Measurements from ENCODE around the gene C1GALT1.

The C1GALT1 gene

GRCh38 chr7:7265081-7266075, 83.0 kb downstream of the C1GALT1 start:
- no peak for DNase-seq (ENCODE audit: low read depth in 2 of 2, low spot score in 1 of 2)

- DNase-seq (ENCODE audit: low read depth in 2 of 2, low spot score in 1 of 2): no peak
These were observed 84.0 kb downstream of the C1GALT1 start for GRCh38 chr7:7266257-7266881.

DNA sequence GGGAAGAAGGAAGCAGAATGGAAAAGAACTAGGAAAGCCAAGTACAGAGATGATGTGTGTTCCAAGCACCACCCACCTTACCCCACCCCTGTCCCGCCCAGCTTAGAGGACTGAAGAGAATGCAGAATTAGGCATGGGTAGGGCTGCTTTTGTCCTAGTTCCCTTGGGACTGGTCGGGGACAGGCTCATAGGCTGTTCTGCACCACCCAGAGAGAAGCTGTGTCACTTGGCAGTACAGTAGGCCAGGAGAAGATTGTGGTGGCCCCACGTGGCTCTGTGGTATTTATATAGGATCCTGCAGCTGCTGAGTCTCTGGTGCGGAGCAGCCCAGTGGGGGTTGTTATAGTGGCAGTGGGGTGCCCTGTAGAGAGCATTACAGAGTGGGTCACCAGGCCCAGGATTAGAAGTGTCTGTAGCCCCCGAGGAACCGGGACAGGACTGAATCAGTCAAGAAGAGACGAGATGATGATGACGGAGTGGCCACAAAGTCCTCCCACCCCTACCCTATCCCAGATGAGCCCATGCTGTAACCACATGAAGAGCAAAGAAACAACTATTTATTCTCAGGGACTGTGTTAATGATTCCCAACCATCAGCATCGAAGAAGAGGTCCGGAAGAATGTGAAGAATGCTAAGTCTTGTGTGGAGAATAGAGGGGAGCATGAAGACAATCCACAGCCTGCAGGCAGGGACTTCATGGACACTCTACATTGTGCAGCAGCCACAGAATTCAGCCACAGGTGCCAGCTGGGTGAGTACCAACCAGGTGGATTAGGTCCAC, 88.9 kb downstream of the C1GALT1 start:
- no peak for DNase-seq (ENCODE audit: low read depth in 2 of 2, low spot score in 1 of 2)

DNA sequence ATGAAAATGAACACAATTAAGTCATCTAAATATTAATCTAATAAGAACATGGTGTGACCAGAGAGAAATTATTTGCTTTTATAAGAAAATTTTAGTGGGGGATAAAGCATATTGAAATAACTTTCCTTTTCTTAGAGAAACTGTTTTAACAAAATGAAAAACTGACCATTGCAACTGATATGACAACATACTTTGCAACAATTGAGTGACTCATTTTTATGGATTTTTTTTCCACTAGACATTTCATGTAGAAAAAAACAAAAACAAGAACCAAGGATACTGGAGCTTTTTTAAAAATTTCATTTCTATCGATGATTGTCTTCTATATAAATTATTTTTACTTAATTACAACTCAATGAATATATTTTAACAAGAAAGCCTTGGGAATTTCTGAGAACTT, 90.0 kb downstream of the C1GALT1 start:
- DNase-seq (ENCODE audit: low read depth in 2 of 2, low spot score in 1 of 2): no peak

DNA sequence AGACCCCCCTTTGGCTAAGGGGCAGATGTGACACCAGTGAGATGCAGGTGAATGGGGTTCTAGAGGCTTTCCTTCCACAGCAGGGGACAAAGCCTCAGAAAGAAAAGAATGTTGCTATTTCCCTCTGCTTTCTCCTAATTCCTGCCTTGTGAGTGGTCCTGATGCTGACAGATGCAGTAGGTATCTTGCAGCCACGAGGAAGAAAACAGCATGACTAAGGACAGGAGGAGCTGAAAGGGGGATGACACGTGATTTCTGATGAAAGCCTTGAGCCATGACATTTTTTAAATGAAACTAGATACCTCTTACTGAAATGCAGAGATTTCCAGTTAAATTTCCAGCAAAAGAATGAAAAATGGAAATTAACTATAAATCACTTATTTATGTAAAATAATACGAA, 92.4 kb downstream of the C1GALT1 start:
- DNase-seq (ENCODE audit: low read depth in 2 of 2, low spot score in 1 of 2): no peak

- DNase-seq (ENCODE audit: low read depth in 2 of 2, low spot score in 1 of 2): no peak
These were observed 93.8 kb downstream of the C1GALT1 start for GRCh38 chr7:7276161-7276560.

GRCh38 chr7:7290429-7291122, 108.2 kb downstream of the C1GALT1 start:
- no peak for DNase-seq (ENCODE audit: low read depth in 2 of 2, low spot score in 1 of 2)

- DNase-seq (ENCODE audit: low read depth in 2 of 2, low spot score in 1 of 2): no peak
These were observed 109.7 kb downstream of the C1GALT1 start for GRCh38 chr7:7292085-7292484.

DNA sequence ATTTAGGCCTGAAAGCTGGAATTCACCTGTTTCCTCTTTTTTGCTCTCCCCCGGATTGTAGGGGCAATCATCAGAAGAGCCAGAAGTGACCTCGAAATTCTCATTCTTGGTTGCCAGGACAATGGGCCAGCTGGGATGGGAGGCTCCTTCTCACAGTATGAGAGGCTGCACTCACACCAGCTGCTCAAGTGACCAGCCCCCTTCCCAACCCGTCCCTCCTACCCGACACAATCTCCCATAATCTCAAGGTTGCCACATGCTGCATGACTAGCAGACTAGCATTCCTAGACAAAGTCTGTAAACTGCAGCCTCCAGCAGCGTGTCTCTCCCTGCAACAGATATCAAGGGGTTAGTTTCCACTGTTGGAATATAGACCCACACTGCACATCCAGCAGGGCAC, 110.3 kb downstream of the C1GALT1 start:
- DNase-seq (ENCODE audit: low read depth in 2 of 2, low spot score in 1 of 2): no peak

DNA sequence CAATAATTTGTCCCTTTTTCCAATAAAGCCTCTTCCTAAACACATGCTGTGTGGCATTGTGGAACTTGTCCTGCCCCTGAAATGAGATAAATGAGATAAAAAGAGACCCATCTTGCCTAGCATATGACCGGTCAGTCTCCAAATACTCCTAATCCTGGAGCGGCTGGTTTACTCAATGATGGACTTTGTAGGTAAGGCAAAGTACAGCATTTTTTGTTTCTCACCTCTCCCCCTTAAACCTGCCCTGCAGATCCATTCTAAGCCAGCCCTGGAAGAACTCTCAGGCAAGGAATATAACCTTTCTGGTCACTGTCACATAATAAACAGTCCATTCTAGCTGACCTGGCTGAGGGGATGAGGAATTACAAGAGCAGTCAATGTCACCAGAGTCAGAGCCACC, 110.7 kb downstream of the C1GALT1 start:
- DNase-seq (ENCODE audit: low read depth in 2 of 2, low spot score in 1 of 2): no peak

DNA sequence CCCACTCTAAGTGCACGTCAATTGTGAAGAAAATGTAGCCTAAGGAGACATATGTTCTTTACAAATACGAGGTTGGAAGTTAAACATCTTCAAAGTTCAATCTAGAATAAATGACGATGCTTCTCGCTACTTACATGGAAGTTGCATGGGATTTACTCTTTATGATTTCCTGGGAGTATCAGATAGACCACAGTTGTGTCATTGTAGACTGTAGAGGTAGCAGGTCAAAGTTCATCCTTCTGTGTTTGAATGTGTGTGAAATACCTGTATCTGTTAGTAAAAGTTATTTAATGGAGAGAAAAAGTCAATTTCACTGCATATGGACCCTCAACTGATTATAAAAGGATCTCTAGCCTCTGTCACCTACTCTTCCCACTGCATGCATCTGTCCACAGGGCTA, 112.6 kb downstream of the C1GALT1 start:
- no peak for DNase-seq (ENCODE audit: low read depth in 2 of 2, low spot score in 1 of 2)

Data from stimulated activated CD8-positive, alpha-beta memory T cell treated with anti-CD3 and anti-CD28 coated beads, Interleukin-4, amount 100 ng/mL, for 1 hour (primary cell).